GM13976 (cell line): Measurements from ENCODE around the gene CDK8.
A peak's percentile ranks its signal among the peaks of the same experiment; 100 is the strongest.

ENCODE experiments used
- DNase-seq: peaks from one replicate; pipeline ENCODE4 v3.0.0; 2012; ENCODE audit warnings: low spot score
- CTCF ChIP-seq: IDR thresholded peaks from 2 replicates; pipeline ENCODE4 v1.5.1; 2012; ENCODE audit warnings: borderline replicate concordance, mild to moderate bottlenecking; ENCODE audit not compliant: insufficient read depth; ENCODE audit errors: extremely low read depth, missing control alignments, control extremely low read depth
- in situ Hi-C: fragments of 300-500 bp; cut with MboI; formaldehyde crosslinking; loops from one replicate; pipeline ENCODE4 v1.12.0; 2022; ENCODE audit warnings: low sequenced_read_pairs, mixed read lengths, inconsistent platforms; ENCODE audit not compliant: unreplicated experiment

The CDK8 gene

GRCh38 chr13:26220575-26220974, 33.4 kb upstream of the CDK8 start:
- in situ Hi-C loops = no loop called here
- no peak for TF ChIP-seq CTCF
- no peak for DNase-seq

- no peak for DNase-seq
- in situ Hi-C loops = no loop called here
Observed at GRCh38 chr13:26221399-26221720, 32.6 kb upstream of the CDK8 start.

GRCh38 chr13:26221721-26222519, 32.0 kb upstream of the CDK8 start, which contains the start of gene RNF6:
Gene RNF6 (minus strand): TSS chr13:26222314. CDS start chr13:26219649, 2,665 bp downstream.
- DNase-seq = peak; percentile 95
- in situ Hi-C loops = no loop called here
- TF ChIP-seq CTCF = no peak

More at GRCh38 chr13:26221399-26221720, 32.6 kb upstream of the CDK8 start:
- TF ChIP-seq CTCF = no peak

- in situ Hi-C loops = no loop called here
- no peak for DNase-seq
Observed at GRCh38 chr13:26222520-26223046, 31.3 kb upstream of the CDK8 start.

GRCh38 chr13:26225896-26226617, 27.9 kb upstream of the CDK8 start:
- in situ Hi-C loops = no loop called here
- TF ChIP-seq CTCF = no peak
- DNase-seq = no peak

More at GRCh38 chr13:26222520-26223046, 31.3 kb upstream of the CDK8 start:
- TF ChIP-seq CTCF = no peak

GRCh38 chr13:26227166-26227971, 26.6 kb upstream of the CDK8 start:
- DNase-seq = no peak
- TF ChIP-seq CTCF = no peak
- in situ Hi-C loops = no loop called here
